22Rv1 (cell line): ENCODE data around the gene PSMB11.
"Not testable (repeated sequence)": the region's sequence is repeated elsewhere in the genome, so short reads cannot be mapped to it uniquely, and the experiment has no call there.

Experiments used
- H3K27ac ChIP-seq: fragments of 450-650 bp; 2 replicates; pipeline ENCODE4 v1.5.1; 2017
- CTCF ChIP-seq: fragments of 450-650 bp; IDR thresholded peaks from 2 replicates; pipeline ENCODE4 v1.5.1; 2017; ENCODE audit warnings: mild to moderate bottlenecking
- ZFX ChIP-seq: fragments of 450-650 bp; IDR thresholded peaks from 2 replicates; pipeline ENCODE4 v1.6.1; 2017; ENCODE audit warnings: antibody characterized with exemption, borderline replicate concordance

PSMB11 gene

GRCh38 chr14:23008831-23009230 lies 33.2 kb upstream of the PSMB11 start:
- peak overlapping the region; percentile 98 for H3K27ac ChIP-seq
- no peak for TF ChIP-seq ZFX

DNA sequence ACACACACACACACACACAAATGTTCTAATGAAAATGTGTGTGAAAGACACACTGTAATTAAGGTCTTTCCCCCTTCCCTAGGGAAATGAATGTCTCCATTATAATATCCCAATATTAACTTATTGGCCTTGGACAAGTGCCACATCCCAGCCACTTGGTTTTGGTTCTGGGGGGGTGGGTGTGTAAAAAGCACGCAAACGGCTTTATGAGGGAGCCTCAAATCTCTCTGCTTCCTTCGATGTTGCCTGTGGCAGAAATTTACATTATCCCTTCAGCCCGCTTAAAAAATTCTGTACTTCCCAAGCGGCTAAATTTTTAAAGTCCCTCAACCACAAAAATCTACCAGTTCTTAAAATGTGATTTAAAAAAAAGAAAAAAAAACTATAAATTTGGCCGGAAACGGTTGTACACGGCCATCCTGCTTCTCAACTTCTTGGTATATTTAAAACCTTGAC lies 32.5 kb upstream of the PSMB11 start:
- peak overlapping the region; percentile 98 for H3K27ac ChIP-seq
- TF ChIP-seq CTCF (no peak), ZFX (no peak)

DNA sequence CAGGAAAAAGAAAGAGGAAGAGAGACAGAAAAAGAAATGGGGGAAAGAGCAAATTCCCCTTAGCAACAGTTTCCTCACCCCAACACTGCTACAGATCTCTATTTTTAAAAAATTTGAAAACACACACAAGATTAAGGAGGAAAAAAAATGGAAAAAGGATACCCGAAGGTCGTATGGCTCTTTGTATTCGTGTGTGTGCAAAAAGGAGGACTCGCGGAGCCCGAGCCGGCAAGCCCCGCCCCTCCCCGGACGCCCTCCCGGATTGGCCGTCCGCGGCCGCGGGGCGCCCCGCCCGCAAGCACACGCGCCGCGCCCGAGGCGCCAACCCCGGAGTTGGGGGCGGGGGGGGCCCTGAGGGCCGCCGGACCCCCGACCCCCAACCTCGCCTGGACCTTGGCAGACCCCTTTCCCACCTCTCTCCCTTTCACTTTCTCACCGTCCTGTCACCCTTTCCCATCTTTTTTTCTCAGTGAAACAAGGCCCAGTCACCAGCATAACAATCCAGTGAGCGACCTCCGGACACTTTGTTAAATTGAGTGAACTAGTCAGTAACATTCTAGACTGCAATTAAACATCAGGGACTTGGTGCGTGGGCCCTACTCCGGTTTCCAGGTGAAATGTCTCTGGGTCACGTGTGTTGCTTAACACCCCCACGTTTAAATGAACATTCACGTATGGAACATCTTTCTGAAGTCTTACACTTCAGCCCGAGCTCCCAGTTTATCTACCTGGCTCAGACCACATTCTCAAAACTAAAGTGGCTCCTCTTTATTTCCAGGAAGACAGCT lies 31.9 kb upstream of the PSMB11 start, which contains the start of gene C14orf93:
Gene C14orf93 (minus strand): TSS at position 205 of the 788 bp plus-strand sequence. CDS start 11,120 bp downstream, outside the sequence.
- H3K27ac ChIP-seq: peak within 1 kb of the TSS; percentile 98
- no peak for TF ChIP-seq ZFX
- no peak for TF ChIP-seq CTCF

DNA sequence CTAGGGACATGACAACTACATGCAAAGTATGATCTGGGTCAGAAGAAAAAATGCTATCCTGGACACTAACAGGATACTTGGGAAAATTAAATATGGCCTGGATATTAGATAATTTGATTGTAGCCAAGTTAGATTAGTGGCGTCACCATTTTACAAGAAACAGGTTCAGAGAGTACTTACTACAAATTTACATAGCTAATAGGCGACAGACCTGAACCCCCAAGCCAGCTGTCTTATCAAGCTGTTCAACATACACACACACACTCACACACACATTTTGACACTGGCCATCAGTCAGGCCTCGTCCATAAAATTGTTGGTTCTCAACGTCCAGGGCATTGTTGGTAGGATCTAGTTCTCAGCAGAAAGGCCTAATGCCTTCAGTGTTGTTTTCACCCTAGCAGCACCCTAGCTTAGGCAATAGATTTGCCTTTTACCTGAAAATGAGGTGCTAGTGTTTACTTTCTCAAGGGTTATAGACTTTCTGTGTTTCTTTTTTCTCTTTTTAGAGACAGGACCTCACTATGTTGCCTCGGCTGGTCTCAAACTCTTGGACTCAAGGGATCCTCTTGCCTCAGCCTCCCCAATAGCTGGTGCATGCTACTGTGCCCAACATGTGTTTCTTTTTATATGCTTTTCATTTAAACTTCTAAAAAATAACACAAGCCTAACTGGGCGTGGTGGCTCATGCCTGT lies 28.8 kb upstream of the PSMB11 start:
- TF ChIP-seq CTCF (no peak), ZFX (no peak)
- H3K27ac ChIP-seq: no peak overlapping the region

DNA sequence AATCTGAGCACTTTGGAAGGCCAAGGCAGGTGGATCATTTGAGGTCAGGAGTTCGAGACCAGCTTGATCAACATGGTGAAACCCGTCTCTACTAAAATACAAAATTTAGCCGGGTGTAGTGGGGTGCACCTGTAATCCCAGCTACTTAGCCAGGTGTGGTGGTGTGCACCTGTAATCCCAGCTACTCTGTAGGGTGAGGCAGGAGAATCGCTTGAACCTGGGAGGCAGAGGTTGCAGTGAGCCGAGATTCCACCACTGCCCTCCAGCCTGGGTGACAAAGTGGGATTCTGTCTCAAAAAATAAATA lies 28.3 kb upstream of the PSMB11 start:
- not testable (repeated sequence) for H3K27ac ChIP-seq

GRCh38 chr14:23015618-23016017 lies 26.4 kb upstream of the PSMB11 start:
- no peak overlapping the region for H3K27ac ChIP-seq
- TF ChIP-seq ZFX (no peak), CTCF (no peak)

DNA sequence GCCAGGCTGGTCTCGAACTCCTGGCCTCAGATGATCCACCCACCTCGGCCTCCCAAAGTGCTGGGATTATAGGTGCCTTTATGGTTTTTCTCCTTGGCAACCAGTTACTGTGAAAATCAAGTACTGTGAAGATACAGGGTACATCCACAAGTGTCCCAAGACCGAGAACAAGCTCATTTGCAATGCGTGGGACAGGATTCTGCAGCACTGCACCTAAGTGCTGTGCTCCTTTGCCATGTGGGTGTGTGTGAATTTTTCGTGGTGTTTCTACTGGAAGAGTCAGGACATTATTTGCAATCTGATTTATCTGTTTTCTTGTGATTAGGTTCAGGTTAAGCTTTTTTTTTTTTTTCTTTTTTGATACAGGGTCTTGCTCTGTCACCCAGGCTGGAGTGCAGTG lies 24.9 kb upstream of the PSMB11 start:
- TF ChIP-seq ZFX (no peak), CTCF (no peak)
- H3K27ac ChIP-seq: no peak overlapping the region

- no peak overlapping the region for H3K27ac ChIP-seq
Observed at GRCh38 chr14:23018107-23018506, 23.9 kb upstream of the PSMB11 start.

More at GRCh38 chr14:23018107-23018506, 23.9 kb upstream of the PSMB11 start:
- TF ChIP-seq CTCF: no peak
- no peak for TF ChIP-seq ZFX
